SU-DHL-6 (cell line): ENCODE data around the gene AMY1A.
"Not testable (repeated sequence)": the region's sequence is repeated elsewhere in the genome, so short reads cannot be mapped to it uniquely, and the experiment has no call there.

ENCODE experiments used
- H2AFZ ChIP-seq: fragments of 200-600 bp; sonication (generic); 2 replicates; pipeline ENCODE4 v1.6.1; 2014; ENCODE audit warnings: low read depth, mild to moderate bottlenecking, moderate library complexity, mixed read lengths, antibody characterized with exemption, low read length; ENCODE audit not compliant: severe bottlenecking
- H3F3A ChIP-seq: fragments of 200-600 bp; shearing (Covaris generic); 2 replicates; pipeline ENCODE4 v1.6.0; 2016; ENCODE audit warnings: antibody characterized with exemption, mild to moderate bottlenecking; ENCODE audit not compliant: insufficient read depth
- H3K27ac ChIP-seq: fragments of 200-600 bp; sonication (generic); 2 replicates; pipeline ENCODE4 v1.5.1; 2016; ENCODE audit warnings: low read depth, mild to moderate bottlenecking, low read length, moderate library complexity, mixed read lengths
- H3K27me3 ChIP-seq: fragments of 200-600 bp; sonication (generic), shearing (Covaris generic); 2 replicates; pipeline ENCODE4 v1.6.0; 2014; ENCODE audit warnings: mild to moderate bottlenecking, low read length
- H3K36me3 ChIP-seq: fragments of 200-600 bp; sonication (generic); 2 replicates; pipeline ENCODE4 v1.6.1; 2014; ENCODE audit warnings: mild to moderate bottlenecking, low read length, mixed read lengths
- H3K4me2 ChIP-seq: fragments of 300-600, 200-600 bp; shearing (Covaris generic), sonication (generic); 2 replicates; pipeline ENCODE4 v1.6.0; 2014; ENCODE audit warnings: low read length, low read depth, mild to moderate bottlenecking; ENCODE audit not compliant: poor library complexity, severe bottlenecking
- H3K4me3 ChIP-seq: fragments of 200-600 bp; sonication (generic); 2 replicates; pipeline ENCODE4 v1.5.1; 2014; ENCODE audit warnings: antibody characterized with exemption, low read length, mild to moderate bottlenecking, mixed read lengths; ENCODE audit not compliant: insufficient read depth, poor library complexity, severe bottlenecking
- H3K79me2 ChIP-seq: fragments of 200-600 bp; sonication (generic); 2 replicates; pipeline ENCODE4 v1.6.1; 2014; ENCODE audit warnings: mild to moderate bottlenecking, low read length, moderate library complexity; ENCODE audit not compliant: insufficient read depth
- H3K9ac ChIP-seq: fragments of 200-600 bp; sonication (generic); 2 replicates; pipeline ENCODE4 v1.7.0; 2014; ENCODE audit warnings: mild to moderate bottlenecking, low read length
- H3K9me2 ChIP-seq: fragments of 200-600 bp; sonication (generic); replicated peaks from 2 replicates; pipeline ENCODE4 v1.6.1; 2014; ENCODE audit warnings: low read length; ENCODE audit not compliant: insufficient read depth
- H3K9me3 ChIP-seq: fragments of 200-600 bp; sonication (generic); 2 replicates; pipeline ENCODE4 v1.6.1; 2014; ENCODE audit warnings: low read length, mixed read lengths; ENCODE audit not compliant: insufficient read depth
- H4K20me1 ChIP-seq: fragments of 200-600 bp; sonication (generic); 2 replicates; pipeline ENCODE4 v1.6.1; 2014; ENCODE audit warnings: low read depth, mild to moderate bottlenecking, antibody characterized with exemption, low read length, moderate library complexity, mixed read lengths

AMY1A gene

DNA sequence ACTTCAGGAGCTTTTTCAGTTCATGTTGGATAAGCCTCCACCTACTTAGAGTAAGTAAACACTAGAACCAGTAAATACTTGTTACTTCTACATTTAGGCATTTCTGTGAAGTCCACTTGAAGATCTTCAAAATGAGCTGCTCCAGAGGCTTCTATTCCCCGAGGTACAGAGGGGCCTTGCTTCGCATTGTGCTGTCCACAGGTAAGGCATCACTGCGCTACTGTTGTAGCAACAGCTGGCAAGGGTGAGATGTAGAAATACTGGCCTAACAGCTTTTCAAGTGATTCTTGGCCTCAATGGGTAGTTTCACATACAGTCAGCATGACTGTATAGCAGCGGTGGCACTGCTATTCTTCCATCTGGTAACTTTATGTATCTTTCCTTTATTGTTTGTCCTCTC is 4.7 kb upstream of the AMY1A start:
- not testable (repeated sequence) for H2AFZ ChIP-seq, H3K9me2 ChIP-seq, H3K4me3 ChIP-seq, H3K9ac ChIP-seq, H3K79me2 ChIP-seq, H4K20me1 ChIP-seq, H3K36me3 ChIP-seq, H3F3A ChIP-seq, H3K27me3 ChIP-seq, H3K4me2 ChIP-seq, H3K9me3 ChIP-seq, H3K27ac ChIP-seq

DNA sequence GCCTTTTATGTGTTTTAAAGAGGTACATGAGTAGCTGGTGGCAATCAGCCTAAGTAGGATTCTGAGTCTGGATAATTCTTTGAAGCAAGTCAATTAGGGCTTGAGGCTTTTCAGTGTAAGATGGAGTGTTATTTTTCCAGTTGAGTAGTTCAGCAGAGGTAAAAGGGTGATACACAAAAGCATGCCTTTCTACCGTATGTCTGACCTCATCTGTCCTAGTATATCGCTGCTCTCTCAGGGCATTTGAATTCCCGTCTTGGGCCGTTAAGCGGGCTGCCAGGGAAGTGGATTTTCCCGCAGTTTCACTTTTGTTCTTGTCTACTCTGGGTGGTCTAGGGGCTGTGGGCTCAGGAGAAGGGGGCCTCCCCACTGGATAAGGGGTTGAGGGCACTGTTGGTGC is 1.4 kb upstream of the AMY1A start:
- H4K20me1 ChIP-seq, H3F3A ChIP-seq, H3K9ac ChIP-seq, H3K27me3 ChIP-seq, H2AFZ ChIP-seq, H3K4me2 ChIP-seq, H3K9me3 ChIP-seq, H3K9me2 ChIP-seq, H3K27ac ChIP-seq, H3K4me3 ChIP-seq, H3K36me3 ChIP-seq, H3K79me2 ChIP-seq: not testable (repeated sequence)

DNA sequence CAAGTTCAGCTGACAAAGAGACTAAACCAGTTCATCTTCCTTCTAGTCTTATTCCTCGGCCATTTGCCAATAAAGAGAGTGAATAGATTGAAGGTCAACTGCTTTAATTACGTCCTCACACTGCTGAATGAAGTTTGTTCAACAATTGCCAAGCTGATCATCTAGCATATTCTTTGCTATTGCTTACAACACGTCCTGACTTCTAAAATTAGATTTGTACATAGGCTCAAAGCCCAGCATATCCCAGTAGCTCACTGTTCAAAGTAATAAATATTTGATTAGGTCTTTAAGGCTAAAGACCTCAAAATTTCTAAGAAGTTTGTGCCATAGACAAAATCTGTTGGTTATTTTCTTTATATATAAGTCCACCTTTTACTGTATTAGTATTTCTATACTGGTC is 20.8 kb downstream of the AMY1A start:
- H3K79me2 ChIP-seq, H3K9ac ChIP-seq, H3K27me3 ChIP-seq, H3K4me3 ChIP-seq, H3F3A ChIP-seq, H3K9me3 ChIP-seq, H3K36me3 ChIP-seq, H4K20me1 ChIP-seq, H3K4me2 ChIP-seq, H2AFZ ChIP-seq, H3K27ac ChIP-seq, H3K9me2 ChIP-seq: not testable (repeated sequence)

DNA sequence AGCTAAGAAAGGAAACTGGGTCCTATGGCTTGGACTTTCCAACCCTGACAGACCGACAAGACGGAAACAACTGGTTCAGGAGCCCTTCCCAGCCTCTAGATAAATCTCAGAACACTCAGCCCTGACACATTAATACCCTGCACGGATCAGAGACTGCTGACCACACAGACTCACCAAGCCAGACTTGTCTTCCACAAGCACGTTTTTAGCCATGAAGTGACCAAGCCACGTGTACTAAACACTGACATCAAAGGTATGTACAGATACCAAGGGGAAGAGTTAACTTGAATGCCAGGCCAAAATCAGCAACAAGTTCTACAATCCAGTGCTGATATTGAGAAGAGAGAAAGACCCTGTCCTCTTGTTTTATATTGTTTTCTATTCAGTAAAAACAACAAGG is 40.5 kb downstream of the AMY1A start, which contains the start of gene AMY1B:
AMY1B (minus strand) TSS at position 101 of the 400 bp plus-strand sequence. CDS start 571 bp downstream, outside the sequence.
- not testable (repeated sequence) for H3K4me3 ChIP-seq, H3K27me3 ChIP-seq, H3K27ac ChIP-seq, H3F3A ChIP-seq, H3K36me3 ChIP-seq, H3K4me2 ChIP-seq, H4K20me1 ChIP-seq, H3K9me3 ChIP-seq, H2AFZ ChIP-seq, H3K9me2 ChIP-seq, H3K9ac ChIP-seq, H3K79me2 ChIP-seq

DNA sequence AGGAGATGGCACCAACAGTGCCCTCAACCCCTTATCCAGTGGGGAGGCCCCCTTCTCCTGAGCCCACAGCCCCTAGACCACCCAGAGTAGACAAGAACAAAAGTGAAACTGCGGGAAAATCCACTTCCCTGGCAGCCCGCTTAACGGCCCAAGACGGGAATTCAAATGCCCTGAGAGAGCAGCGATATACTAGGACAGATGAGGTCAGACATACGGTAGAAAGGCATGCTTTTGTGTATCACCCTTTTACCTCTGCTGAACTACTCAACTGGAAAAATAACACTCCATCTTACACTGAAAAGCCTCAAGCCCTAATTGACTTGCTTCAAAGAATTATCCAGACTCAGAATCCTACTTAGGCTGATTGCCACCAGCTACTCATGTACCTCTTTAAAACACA is 41.9 kb downstream of the AMY1A start:
- H3K9me3 ChIP-seq, H3K9me2 ChIP-seq, H3K36me3 ChIP-seq, H3K27me3 ChIP-seq, H3K9ac ChIP-seq, H3K4me2 ChIP-seq, H3K4me3 ChIP-seq, H2AFZ ChIP-seq, H3K79me2 ChIP-seq, H3F3A ChIP-seq, H3K27ac ChIP-seq, H4K20me1 ChIP-seq: not testable (repeated sequence)

DNA sequence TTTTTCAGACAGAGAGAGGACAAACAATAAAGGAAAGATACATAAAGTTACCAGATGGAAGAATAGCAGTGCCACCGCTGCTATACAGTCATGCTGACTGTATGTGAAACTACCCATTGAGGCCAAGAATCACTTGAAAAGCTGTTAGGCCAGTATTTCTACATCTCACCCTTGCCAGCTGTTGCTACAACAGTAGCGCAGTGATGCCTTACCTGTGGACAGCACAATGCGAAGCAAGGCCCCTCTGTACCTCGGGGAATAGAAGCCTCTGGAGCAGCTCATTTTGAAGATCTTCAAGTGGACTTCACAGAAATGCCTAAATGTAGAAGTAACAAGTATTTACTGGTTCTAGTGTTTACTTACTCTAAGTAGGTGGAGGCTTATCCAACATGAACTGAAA is 45.1 kb downstream of the AMY1A start:
- H3F3A ChIP-seq, H3K9me2 ChIP-seq, H3K79me2 ChIP-seq: not testable (repeated sequence)

DNA sequence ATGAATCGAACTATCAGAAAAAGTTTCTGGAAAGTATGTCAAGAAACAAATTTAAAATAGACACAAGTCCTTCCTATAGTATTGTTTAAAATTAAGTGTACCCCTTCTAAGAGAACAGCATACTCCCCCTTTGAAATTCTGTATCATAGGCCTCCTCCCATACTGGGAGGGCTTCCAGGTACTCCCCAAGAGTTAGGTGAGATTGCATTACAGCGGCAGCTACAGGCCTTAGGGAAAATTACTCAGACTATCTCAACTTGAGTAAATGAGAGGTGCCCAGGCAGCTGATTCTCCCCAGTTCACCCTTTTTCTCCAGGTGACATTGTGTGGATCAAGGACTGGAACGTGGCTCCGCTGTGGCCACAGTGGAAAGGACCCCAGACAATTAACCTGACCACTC is 45.7 kb downstream of the AMY1A start:
- H3K4me3 ChIP-seq, H3K9me3 ChIP-seq: not testable (repeated sequence)

More for the DNA sequence above, 45.1 kb downstream of the AMY1A start:
- H3K27me3 ChIP-seq, H3K9ac ChIP-seq, H3K36me3 ChIP-seq, H3K4me2 ChIP-seq, H3K9me3 ChIP-seq, H3K4me3 ChIP-seq, H3K27ac ChIP-seq, H2AFZ ChIP-seq, H4K20me1 ChIP-seq: not testable (repeated sequence)

DNA sequence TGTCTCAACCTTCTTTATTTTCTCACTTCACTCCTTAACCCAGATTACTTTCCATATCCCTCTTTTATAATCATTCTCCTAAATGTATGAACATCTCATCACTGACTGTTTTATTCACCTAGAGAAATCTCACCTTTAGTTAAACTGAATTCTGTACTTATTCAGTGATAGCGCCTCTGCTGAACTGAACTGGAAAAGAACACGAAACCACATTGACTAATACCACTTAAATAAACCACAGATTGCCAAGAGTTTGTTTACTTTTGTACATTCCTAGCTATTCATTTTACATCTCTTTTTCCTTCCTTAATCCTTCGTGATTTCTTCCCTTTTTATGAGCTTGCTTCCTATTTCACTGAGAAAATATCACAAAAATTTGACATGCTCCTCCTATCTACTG is 52.1 kb downstream of the AMY1A start:
- not testable (repeated sequence) for H3K79me2 ChIP-seq, H4K20me1 ChIP-seq, H3K9me2 ChIP-seq, H3K4me2 ChIP-seq, H3K9ac ChIP-seq, H3K9me3 ChIP-seq, H3K27me3 ChIP-seq, H3K36me3 ChIP-seq, H3F3A ChIP-seq, H3K4me3 ChIP-seq, H2AFZ ChIP-seq, H3K27ac ChIP-seq

More for the DNA sequence above, 45.7 kb downstream of the AMY1A start:
- not testable (repeated sequence) for H3K9ac ChIP-seq, H3K4me2 ChIP-seq, H2AFZ ChIP-seq, H3K27ac ChIP-seq, H3K27me3 ChIP-seq, H3K79me2 ChIP-seq, H3F3A ChIP-seq, H4K20me1 ChIP-seq, H3K9me2 ChIP-seq, H3K36me3 ChIP-seq
